OCI-LY3 (cell line): Measurements from ENCODE around the gene CNTN5.

Experiments used
- CTCF ChIP-seq: fragments of 200-600, 300-600 bp; sonication (generic); IDR thresholded peaks from 2 replicates; pipeline ENCODE4 v1.5.1; 2014; ENCODE audit warnings: antibody characterized with exemption, low read length, low read depth
- EZH2phosphoT487 ChIP-seq: fragments of 200-600 bp; shearing (Covaris generic); IDR thresholded peaks from 2 replicates; pipeline ENCODE4 v1.6.1; 2018; ENCODE audit warnings: antibody characterized with exemption, mixed run types, low read depth

- TF ChIP-seq CTCF (no peak), EZH2phosphoT487 (no peak)
Observed at GRCh38 chr11:100273066-100273815, 1252.5 kb downstream of the CNTN5 start.
